Heart left ventricle (tissue), 16 donors: ENCODE measurements around the gene UBXN2A. TPM values are rescaled to one million over a fixed set of nuclear protein-coding genes. Genes with fewer than 3 reads are reported as not detected.
A peak's percentile ranks its signal among the peaks of the same experiment; 100 is the strongest.

Source experiments
- ATAC-seq, 4 donors: fragments of 200-7000 bp; cut with Tn5 transposase; one replicate each; pipeline ENCODE4 v1.9.1; 2020 to 2022; ENCODE audit warnings: moderate library complexity in 4 of 4, mild to moderate bottlenecking in 3 of 4, moderate number of reproducible peaks in 1 of 4
- DNase-seq, 5 donors: peaks; one replicate each; pipeline ENCODE4 v3.0.0-alpha.2; 2020
- H3K27ac ChIP-seq, 12 donors: fragments of 200-600 bp; sonication (generic) in 4 of 12; one replicate each; pipeline versions ENCODE4 v1.5.0 to v1.8.0; 2016 to 2022; ENCODE audit warnings: mild to moderate bottlenecking in 2 of 12
- H3K27me3 ChIP-seq, 9 donors: fragments of 200-600 bp; sonication (generic) in 2 of 9; one replicate each; pipeline versions ENCODE4 v1.5.1 to v1.8.0; 2016 to 2022; ENCODE audit warnings: mild to moderate bottlenecking in 3 of 9
- H3K36me3 ChIP-seq, 9 donors: fragments of 200-600 bp; sonication (generic) in 2 of 9; one replicate each; pipeline versions ENCODE4 v1.5.0 to v1.8.0; 2018 to 2022; ENCODE audit warnings: mild to moderate bottlenecking in 2 of 9
- H3K4me1 ChIP-seq, 12 donors: fragments of 200-600 bp; sonication (generic) in 4 of 12; one replicate each; pipeline versions ENCODE4 v1.5.0 to v1.8.0; 2016 to 2022; ENCODE audit warnings: mild to moderate bottlenecking in 3 of 12
- H3K4me3 ChIP-seq, 12 donors: fragments of 200-600 bp; sonication (generic) in 4 of 12; one replicate each; pipeline versions ENCODE4 v1.5.0 to v1.8.0; 2017 to 2022; ENCODE audit warnings: mild to moderate bottlenecking in 9 of 12, moderate library complexity in 4 of 12
- H3K9me3 ChIP-seq, 12 donors: fragments of 200-600 bp; sonication (generic) in 4 of 12; one replicate each; pipeline versions ENCODE4 v1.5.0 to v1.8.0; 2016 to 2022; ENCODE audit warnings: mild to moderate bottlenecking in 1 of 12
- POLR2A ChIP-seq, 2 donors: fragments of 450-650 bp; IDR thresholded peaks; one replicate each; pipeline ENCODE4 v1.6.1; 2017; ENCODE audit warnings: antibody characterized with exemption in 2 of 2, mild to moderate bottlenecking in 2 of 2, moderate library complexity in 2 of 2
- WGBS, 4 donors: extraction: QIAGEN DNeasy Blood & Tissue Kit in 2 of 4; methylation state at CpG; one replicate each; pipeline versions ENCODE4 v1.1.5 to v1.1.7; 2013 to 2018; 5-methylcytosine and 5-hydroxymethylcytosine counted together
- intact Hi-C, 10 donors: fragments of 100-400 bp; cut with DNase I; formaldehyde crosslinking; loops; one replicate each; pipeline versions ENCODE4 v1.11.1 to v1.14.2; 2022
- long read RNA-seq, 3 donors: library from polyadenylated mRNA; unstranded; transcript quantifications; one replicate each; pipeline ENCODE4 v2.0.0, GENCODE V29; 2020 to 2021
- polyA plus RNA-seq, 2 donors: library from polyadenylated mRNA; stranded (reverse); fragments of 200-250 nt; gene quantifications; one replicate each; pipeline ENCODE4 v1.2.3, GENCODE V29; 2013
- total RNA-seq, 9 donors: library from RNA; depleted of rRNA in 2 of 9; stranded (reverse); fragments of >200 nt in 2 of 9; fragmentation: NEBNext Ultra II Directional in 3 of 9; extraction: Animal tissue kit (Norgen Biotek cat#: 25700) in 3 of 9; gene quantifications; one replicate each; pipeline versions ENCODE4 v1.1.0 to v1.2.4, GENCODE V29; 2016 to 2023
- TF ChIP-seq, protein P1 (sequence below), 12 donors: fragments of 200-600 bp; sonication (generic) in 4 of 12; IDR thresholded peaks; one replicate each; pipeline versions ENCODE4 v1.5.0 to v1.8.0; 2018 to 2022; ENCODE audit warnings: antibody characterized with exemption in 12 of 12, mild to moderate bottlenecking in 5 of 12
- donor health status: ischemic (EF 13 %, LVEDD 7.1; RV severe dilation, severe dysfunction).
- donor health status: healthy with polysubstance abuse.
- donor health status: DM: no; HTN: yes; CAD: no.
- donor health status: DM: no; HTN: no; CAD: no.
- donor health status: ischemic (EF 25% LVEDD 6.9; RV normal size, moderate dysfunction).
- donor health status: ischemic (EF 25% LVEDD 5.7; RV mildly dilated, moderate dysfunction).
- donor health status: healthy.
- donor health status: DM: yes; HTN: yes; CAD: no.
- donor health status: ischemic (EF 35%, LVEDD 5.7; RV mildly dilated, moderate dysfunction).
- donor health status: nonischemic (EF 11% LVEDD 7.7; RV severe dilation, severe dysfunction).
- donor health status: DM: yes; HTN: yes; CAD: no.
- donor health status: PGD.
- donor health status: ischemic (EF 29% LVEDD 5.4; RV normal size, mild dysfunction).
- donor health status: nonischemic (EF 23%, LVEDD 6.1; RV moderate dilation, normal function).

The UBXN2A gene, protein sequence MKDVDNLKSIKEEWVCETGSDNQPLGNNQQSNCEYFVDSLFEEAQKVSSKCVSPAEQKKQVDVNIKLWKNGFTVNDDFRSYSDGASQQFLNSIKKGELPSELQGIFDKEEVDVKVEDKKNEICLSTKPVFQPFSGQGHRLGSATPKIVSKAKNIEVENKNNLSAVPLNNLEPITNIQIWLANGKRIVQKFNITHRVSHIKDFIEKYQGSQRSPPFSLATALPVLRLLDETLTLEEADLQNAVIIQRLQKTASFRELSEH
- total RNA-seq (10 to 100 TPM; 15.8 to 24.0 (median 19.6) TPM), polyA plus RNA-seq (10 to 100 TPM in 1 of 2 donors, 1 to 10 TPM in 1; 9.6 to 12.7 TPM)
- long read RNA-seq, donor 1, full-length matches to known transcripts, result 14 of 28 reads
- long read RNA-seq, donor 1, partial matches to known transcripts, result 1 of 28 reads
- long read RNA-seq, donor 1, other reads (novel, unspliced or antisense), result 13 of 28 reads
- long read RNA-seq, donor 2, full-length matches to known transcripts, result 120 of 147 reads
- long read RNA-seq, donor 2, partial matches to known transcripts, result 4 of 147 reads
- long read RNA-seq, donor 2, other reads (novel, unspliced or antisense), result 23 of 147 reads
- long read RNA-seq, donor 3, full-length matches to known transcripts, result 24 of 38 reads
- long read RNA-seq, donor 3, partial matches to known transcripts, result 0 of 38 reads
- long read RNA-seq, donor 3, other reads (novel, unspliced or antisense), result 14 of 38 reads

DNA sequence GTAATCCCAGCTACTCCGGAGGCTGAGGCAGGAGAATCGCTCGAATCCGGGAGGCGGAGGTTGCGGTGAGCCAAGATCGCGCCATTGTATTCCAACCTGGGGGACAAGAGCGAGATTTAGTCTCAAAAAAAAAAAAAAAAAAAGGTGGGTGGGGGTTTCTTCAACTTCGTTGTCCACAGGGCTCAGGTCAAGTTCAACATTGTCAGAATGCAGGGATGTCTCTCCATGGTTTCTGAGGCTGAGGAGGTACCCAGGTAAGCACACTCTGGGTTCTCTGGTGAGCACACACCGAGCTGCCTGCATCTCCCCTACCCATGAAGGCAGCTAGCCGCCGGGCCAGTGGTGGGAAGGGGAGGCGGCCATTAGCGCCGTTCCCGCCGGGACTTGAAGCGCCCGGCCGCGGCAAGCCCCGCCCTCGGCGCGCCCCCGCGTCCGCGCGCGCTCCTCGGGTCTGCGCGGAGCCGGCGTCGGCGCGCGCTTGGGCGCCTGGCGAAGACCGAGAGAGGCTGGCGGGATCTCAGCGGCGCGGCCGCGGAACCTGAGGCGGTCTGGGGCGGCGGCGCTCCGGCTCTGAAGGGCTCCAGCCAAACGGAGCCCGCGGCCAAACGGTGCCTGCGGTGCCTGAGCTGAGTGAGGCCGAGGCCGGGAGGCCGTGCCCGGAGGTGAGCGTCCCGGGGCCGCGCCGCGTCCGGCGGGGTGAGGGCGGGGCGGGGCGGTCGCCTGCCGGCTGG is at the start of gene UBXN2A:
Gene UBXN2A, plus strand, starts transcription at position 477 of the 731 bp plus-strand sequence. CDS start 17,852 bp downstream, outside the sequence.
- no peaks in the 10 kb centered on the region for H3K9me3 ChIP-seq
- peak; percentile 78 to 96 (median 93) for ATAC-seq
- H3K27ac ChIP-seq, result peak within 1 kb of the TSS; percentile 84 to 97 (median 92)
- TF ChIP-seq, protein P1, sequence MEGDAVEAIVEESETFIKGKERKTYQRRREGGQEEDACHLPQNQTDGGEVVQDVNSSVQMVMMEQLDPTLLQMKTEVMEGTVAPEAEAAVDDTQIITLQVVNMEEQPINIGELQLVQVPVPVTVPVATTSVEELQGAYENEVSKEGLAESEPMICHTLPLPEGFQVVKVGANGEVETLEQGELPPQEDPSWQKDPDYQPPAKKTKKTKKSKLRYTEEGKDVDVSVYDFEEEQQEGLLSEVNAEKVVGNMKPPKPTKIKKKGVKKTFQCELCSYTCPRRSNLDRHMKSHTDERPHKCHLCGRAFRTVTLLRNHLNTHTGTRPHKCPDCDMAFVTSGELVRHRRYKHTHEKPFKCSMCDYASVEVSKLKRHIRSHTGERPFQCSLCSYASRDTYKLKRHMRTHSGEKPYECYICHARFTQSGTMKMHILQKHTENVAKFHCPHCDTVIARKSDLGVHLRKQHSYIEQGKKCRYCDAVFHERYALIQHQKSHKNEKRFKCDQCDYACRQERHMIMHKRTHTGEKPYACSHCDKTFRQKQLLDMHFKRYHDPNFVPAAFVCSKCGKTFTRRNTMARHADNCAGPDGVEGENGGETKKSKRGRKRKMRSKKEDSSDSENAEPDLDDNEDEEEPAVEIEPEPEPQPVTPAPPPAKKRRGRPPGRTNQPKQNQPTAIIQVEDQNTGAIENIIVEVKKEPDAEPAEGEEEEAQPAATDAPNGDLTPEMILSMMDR (IDR thresholded peaks at IDR 0.05), result no peak
- peak in 1 of 2 donors; percentile 57 for TF ChIP-seq POLR2A (IDR thresholded peaks at IDR 0.05)
- intact Hi-C loops, result loop anchor here in 4 of 10 donors (1.0 to 10.0 kb wide), 3 partner anchors 13 to 105 kb away; partner anchors contain the start of genes ATAD2B (in 2 of the 4), FKBP1B (in 2 of the 4) and WDCP (in 2 of the 4)
- H3K27me3 ChIP-seq, result no peaks in the 10 kb centered on the region
- no peaks in the 10 kb centered on the region for H3K36me3 ChIP-seq
- WGBS, 4 donors, result 0 to 1% (median 1%) methylated on average over 44 to 77 of the region's 77 CpGs
- peak; percentile 75 to 90 (median 82) for DNase-seq
- peaks cover 0 to 31% (median 24%) of the 10 kb centered on the region in 12 donors for H3K4me1 ChIP-seq
- peak within 1 kb of the TSS; percentile 62 to 97 (median 82) for H3K4me3 ChIP-seq

DNA sequence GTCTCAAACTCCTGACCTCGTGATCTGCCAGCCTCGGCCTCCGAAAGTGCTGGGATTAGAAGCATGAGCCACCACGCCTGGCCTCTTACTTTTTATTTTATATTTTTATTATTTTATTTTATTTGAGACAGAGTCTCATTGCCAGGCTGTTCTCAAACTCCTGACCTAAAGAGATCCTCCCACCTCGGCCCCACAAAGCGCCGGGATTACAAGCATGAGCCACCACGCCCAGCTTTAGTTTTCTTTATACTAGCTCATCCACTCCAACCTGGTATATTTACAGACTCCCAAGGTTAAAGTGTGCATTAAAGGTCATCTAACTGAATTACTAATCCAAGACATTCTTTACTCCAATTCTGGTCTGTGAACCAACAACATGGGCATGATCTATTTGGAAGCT is 40.1 kb upstream of the UBXN2A start:
- intact Hi-C loops, result no loop called here
- WGBS, 4 donors, result 97 to 99% (median 98%) methylated on average over 8 of the region's 8 CpGs
- DNase-seq, result no peak
- Histone ChIP-seq H3K27me3 (no peaks in the 10 kb centered on the region), H3K4me3 (no peak overlapping the region), H3K4me1 (peaks cover 0 to 39% (median 22%) of the 10 kb centered on the region in 12 donors), H3K9me3 (peaks cover 0 to 7% (median 0%) of the 10 kb centered on the region in 12 donors), H3K27ac (no peak overlapping the region), H3K36me3 (peaks cover 0 to 4% (median 0%) of the 10 kb centered on the region in 9 donors)
- TF ChIP-seq POLR2A (IDR thresholded peaks at IDR 0.05), result no peak
- TF ChIP-seq, protein P1 (IDR thresholded peaks at IDR 0.05), result no peak
- ATAC-seq, result no peak

DNA sequence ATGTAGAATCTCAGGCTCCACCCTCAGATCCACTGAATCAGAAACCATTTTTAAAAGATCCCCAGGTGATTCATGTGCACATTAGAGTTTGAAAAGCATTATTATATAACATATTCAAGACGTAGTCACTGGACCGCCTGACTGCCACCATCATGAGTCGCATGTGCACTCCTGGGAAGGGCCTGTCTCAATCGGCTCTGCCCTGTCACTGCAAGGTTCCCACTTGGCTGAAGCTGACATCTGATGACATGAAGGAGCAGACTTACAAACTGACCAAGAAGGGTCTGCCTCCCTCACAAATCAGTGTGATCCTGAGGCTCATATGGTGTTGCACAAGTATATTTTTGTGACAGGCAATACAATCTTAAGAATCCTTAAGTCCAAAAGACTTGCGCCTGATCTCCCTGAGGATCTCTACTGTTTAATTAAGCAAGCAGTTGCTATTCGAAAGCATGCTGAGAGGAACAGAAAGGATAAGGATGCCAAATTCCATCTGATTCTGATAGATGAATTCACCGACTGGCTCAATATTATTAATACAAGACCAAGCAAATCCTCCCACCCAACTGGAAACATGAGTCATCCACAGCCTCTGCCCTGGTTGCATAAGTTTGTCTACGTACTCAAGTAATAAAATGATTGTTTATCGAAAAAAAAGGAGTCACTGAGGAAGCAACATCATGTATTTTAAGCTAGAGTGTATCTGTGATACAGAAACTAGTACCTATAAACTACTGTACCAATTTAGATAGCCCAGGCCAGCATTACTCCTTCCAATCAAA is 39.5 kb upstream of the UBXN2A start:
- Histone ChIP-seq H3K27ac (no peak overlapping the region), H3K4me1 (peaks cover 0 to 43% (median 23%) of the 10 kb centered on the region in 12 donors)
- ATAC-seq, result peak in 3 of 4 donors; percentile 24 to 47 (median 26)

More for the DNA sequence above, 39.5 kb upstream of the UBXN2A start:
- no peak for DNase-seq
- H3K27me3 ChIP-seq, result no peaks in the 10 kb centered on the region
- H3K36me3 ChIP-seq, result peaks cover 0 to 2% (median 0%) of the 10 kb centered on the region in 9 donors
- WGBS, 4 donors, result 72 to 76% (median 74%) methylated on average over 9 of the region's 9 CpGs
- no peak for TF ChIP-seq POLR2A (IDR thresholded peaks at IDR 0.05)
- TF ChIP-seq, protein P1 (IDR thresholded peaks at IDR 0.05), result no peak
- intact Hi-C loops, result no loop called here
- H3K9me3 ChIP-seq, result peaks cover 0 to 7% (median 0%) of the 10 kb centered on the region in 12 donors
- H3K4me3 ChIP-seq, result no peak overlapping the region
